ENCODE results near the gene UBE2C.

Gene UBE2C

DNA sequence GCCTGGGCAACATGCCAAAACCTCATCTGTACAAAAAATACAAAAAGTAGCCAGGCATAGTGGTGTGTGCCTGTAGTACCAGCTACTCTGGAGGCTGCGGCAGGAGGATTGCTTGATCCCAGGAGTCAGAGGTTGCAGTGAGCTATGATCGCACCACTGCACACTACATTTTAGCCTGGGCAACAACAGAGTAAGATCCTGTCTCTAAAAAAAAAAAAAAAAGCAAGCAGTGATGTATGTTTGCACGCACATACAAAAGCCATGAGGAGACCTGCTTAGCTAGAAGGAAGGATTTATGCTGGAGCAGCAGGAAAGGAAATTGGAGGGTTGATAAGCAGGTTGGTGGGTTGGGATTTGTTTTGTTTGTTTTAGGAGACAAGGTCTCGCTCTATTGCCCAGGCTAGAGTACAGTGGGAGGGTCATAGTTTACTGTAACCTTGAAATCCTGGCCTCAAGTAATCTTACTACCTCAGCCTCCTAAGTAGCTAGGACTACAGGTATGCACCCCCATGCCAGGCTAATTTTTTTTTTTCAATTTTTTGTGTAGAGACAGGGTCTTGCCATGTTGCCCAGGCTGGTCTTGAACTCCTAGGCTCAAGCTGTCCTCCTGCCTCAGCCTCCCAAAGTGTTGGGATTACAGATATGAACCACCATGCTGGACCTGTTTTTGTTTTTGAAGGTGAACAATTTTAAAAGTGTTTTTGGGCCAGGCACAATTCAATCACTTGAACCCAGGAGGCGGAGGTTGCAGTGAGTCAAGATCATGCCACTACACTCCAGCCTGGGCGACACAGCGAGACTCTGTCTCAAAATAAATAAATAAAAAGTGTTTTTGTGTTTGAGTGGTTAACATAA is 49.0 kb downstream of the UBE2C start:
- peak; percentile 70 for DNase-seq

DNA sequence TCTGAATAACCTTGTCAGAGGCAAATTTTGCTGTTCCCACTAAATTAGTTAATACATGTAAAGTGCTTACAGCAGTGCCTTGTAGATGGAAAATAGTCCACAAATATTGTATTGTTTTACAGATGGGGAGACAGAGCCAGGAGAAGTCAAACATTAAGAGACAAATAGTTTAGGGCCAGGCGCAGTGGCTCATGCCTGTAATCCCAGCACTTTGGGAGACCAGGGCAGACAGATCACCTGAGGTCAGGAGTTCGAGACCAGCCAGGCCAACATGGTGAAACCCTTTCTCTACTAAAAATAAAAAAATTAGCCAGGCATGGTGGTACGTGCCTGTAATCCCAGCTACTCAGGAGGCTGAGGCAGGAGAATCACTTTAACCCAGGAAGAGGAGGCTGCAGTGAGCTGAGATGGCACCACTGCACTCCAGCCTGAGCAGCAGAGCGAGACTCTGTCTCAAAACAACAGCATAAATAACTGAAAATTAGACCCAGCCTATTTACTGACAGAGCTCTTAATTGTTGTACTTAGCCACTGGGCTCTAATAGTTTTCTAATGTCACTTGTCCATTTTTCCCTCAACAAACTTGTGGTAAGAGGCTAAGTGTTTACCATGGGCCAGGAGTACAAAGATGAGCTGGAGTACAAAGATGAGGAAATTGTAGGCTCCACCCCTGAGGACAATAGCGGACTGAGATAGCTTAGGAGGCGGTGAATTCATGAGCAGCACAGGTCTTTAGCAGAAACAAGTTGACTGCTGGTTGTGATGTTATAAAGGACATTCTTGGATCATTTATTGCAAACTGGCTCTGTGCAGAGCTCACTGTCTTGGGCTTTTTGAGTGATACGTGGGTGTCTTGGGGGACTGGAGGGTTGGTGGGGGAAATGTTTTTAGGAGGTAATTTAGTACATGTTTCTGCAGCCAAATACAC is 51.4 kb downstream of the UBE2C start:
- DNase-seq, result peak; percentile 33

DNA sequence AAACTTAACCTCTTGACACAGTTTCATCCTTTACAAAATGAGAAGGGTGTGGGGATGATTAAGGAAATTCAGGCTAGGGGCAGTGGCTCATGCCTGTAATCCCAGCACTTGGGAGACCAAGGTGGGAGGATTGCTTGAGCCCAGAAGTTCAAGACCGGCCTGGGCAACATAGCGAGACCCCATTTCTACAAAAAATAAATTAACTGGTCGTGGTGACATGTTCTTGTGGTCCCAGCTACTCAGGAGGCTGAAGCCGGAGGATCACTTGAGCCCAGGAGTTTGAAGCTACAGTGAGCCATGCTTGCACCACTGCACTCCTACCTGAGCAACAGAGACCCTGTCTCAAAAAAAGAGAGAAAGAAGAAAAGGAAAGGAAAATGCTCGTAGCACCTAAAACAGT is 54.0 kb downstream of the UBE2C start:
- DNase-seq, result no peak
